Suppressor macrophage treated with lipopolysaccharide for 1 hour (primary cell): Measurements from ENCODE around the gene ZBED4.
A peak's percentile ranks its signal among the peaks of the same experiment; 100 is the strongest.
"Not testable (repeated sequence)": the region's sequence is repeated elsewhere in the genome, so short reads cannot be mapped to it uniquely, and the experiment has no call there.

Source experiments
- DNase-seq, 3 donors: peaks; one replicate each; pipeline ENCODE4 v3.0.0-alpha.2; 2020 to 2022

The ZBED4 gene

GRCh38 chr22:49827853-49828598 is 25.6 kb upstream of the ZBED4 start, which contains the start of gene BRD1:
Gene BRD1 (minus strand): TSS chr22:49827873. CDS start chr22:49824317, 3,556 bp downstream.
- DNase-seq: peak; percentile 70 to 90 (median 82)

- no peak for DNase-seq
These were observed 25.1 kb upstream of the ZBED4 start for GRCh38 chr22:49828599-49828965.

DNA sequence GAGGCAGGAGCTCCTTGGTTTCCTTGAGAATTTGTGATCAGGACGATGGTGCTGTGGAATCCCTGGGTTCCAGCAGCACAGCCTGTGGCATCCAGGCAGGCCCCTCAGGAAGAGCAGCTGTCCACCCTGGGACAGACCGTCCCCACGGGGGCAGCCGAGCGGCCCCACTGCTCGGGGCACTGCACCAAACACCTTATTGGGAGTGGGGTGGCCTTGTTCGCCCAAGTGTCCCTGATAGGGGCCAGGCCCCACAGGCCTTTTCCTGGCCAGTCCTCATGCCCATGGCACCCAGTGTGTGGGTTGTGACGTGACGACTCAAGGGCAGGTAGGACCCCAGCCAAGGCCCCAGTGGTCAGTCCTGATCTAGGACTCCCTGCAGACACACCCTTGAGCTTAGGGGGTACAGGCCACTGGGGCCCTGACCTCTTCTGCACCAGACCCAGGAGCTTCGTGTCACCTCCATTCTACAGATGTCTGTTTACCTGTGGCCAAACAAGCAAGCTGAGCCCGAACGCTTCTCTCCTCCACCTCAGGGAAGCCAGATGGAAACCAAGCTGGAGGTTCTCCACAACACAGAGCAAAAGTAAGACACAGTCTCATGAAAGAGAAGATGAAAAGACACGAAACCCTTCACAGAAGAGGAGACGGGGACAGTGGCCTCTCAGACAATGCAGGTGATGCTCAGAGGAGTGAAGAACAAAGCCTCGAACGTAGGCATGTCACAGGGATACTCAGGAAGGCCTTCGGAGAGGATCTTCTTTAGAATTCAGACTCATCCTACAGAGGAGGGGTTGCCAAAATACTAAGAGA is 24.4 kb upstream of the ZBED4 start:
- no peak for DNase-seq

- no peak for DNase-seq
These were observed 20.2 kb upstream of the ZBED4 start for GRCh38 chr22:49833340-49834007.

DNA sequence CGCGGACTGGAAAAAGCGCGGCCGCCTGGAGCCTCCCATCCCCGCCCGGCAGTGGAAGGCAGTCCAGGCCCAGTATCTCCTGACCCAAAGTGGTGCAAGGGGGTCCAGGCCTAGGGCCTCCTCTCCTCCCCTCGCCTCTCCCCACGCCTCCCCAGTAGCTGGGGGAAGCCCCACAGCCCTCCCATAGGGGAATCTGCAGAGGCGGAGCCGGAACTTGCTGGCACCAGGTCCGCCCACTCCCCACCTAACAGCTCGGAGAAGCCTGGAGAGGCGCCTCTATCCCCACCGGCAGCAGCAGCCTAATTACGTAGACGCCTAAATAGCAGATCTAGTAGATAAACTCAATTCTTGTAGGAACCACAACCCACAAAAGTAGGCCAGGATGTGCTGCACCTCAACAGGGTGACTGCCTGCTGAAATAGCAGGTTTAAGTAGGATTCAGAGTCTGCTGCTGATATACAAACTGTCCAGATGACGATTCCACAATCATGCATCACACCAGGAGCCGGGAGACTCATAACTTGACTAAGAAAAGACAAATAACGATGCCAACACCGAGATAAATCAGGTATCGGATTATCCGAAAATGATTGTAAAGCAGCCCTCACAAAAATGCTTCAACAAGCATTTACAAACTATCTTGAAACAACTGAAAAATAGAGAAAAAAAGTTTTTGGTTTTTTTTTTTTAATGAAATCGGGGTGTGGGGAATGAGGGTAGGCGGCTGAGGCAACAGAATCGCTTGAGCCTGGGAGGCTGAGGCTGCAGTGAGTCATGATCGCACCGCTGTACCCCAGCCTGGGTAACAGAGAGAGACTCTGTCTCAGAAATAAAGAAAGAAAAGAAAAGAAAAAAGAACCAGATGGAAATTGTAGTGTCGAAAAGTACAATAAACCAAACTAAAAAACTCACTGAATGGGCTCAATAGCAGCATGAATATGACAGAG is 14.6 kb upstream of the ZBED4 start:
- DNase-seq: peak; percentile 69 to 79 (median 71)

DNA sequence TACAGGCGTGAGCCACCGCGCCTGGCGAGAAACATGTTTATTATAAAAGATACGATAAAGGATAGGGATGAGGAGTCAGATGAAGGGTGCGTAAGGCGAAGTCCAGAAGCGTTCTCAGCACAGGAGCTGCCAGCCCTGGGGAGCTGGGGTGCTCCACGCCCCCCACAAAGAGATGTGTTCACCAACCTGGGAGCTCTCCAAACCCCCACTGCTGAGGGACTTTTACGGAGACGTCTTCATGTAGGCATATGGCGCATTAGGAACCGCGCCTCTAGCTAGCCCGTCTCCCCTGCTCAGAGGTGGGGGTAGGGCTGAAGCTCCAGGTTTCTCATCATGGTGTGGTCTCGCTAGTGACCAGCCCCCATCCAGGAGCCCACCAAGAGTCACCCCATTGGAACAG is 8.4 kb upstream of the ZBED4 start:
- DNase-seq: no peak

DNA sequence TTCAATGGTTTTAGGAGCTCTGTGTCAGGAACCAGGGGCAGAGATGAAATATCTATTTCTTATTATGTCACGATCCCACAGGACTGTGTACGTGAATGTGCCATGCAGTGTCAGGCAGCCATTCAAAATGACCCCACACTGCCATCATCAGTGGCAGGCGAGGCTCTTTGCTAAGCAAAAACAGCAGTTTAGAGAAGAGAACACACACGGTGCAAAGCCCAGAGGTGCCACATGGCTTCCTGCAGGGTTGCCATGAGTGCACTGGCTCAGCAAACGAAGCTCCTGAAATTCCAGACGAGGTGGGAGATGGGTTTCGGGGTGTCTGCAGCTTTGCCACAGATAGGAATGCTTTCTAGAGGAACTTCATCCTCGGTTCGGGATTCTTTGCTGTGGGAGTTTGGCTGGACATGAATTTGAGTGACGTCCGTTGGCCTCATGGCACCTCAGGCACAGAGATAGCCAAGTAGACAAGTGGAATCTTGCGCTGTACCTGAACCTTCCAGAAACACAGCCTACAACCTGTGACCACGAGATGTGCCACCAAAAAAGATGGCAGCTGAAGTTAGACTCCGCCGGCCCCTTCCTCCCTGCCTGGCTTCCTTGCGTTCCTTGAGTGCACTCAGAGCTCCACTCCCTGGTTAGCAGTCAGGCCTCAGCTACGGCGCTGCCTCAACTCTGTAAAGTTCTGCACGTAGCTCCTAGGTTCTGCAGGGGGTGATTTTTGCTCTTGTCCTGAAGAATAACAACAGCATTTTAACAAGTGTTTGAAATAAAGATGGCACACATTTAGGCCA is 7.8 kb upstream of the ZBED4 start:
- DNase-seq: no peak

DNA sequence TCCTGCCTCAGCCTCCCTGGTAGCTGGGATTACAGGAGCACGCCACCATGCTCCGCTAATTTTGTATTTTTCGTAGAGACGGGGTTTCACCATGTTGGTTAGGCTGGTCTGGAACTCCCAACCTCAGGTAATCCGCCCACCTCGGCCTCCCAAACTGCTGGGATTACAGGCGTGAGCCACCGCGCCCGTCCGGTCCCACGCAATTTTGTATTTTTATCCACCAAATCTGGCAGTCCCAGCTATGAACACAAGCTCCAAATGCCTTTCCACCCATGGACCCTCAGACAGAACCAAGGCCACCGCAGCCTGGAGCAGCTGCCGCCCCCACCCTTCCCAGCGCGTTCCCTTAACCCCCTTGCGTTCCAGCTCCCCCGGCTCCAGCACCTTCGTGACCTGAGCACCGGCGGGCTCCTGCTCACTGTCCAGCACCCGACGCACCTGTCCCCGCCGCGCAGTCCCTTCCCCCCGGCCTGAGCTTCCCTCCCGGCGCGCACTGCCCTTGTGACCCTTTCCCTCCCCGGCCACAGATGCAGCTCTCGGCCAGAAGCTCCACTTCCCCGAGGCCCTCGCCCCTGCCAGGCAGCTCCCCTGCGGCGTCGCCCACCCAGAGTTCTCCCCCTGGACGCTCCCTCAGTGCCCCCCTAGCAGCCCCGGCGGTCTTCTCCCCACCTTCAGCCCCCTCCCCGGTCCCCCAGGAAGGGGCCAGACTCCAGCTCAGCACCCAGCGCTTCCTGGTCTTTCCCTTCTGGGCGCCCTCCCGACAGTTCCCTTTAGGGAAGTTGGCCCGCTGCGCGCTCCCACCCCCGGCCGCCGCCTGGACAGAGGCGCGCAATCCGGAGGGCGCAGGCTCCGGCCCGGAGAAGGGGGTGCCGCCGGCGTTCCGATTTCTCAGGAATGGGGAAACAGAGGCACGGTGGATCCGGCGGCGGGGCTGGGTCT is 5.6 kb upstream of the ZBED4 start:
- peak; percentile 74 to 91 (median 79) for DNase-seq

DNA sequence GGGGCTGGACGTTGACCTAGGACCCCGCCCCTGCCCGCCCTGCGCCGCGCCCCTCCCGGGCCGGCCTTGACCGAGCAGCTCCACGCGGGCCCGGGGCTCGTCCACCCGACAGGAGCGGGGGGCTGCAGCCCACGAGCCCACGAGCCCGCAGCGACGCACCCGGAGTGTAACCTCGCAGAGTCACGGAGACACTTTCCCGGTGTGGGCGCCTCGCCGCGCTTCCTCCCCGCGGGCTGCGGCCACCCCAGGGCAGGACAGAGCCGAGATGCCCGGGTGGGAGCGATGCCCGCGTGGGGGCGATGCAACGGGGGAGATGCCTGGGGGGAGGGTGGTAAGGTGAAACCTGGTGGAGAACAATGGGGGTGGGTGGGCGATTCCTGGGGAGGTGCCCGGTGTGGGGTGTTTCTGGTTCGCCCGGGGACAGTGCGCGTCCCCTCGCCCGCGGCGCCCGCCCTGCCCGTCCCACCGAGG is 4.9 kb upstream of the ZBED4 start:
- peak in 2 of 3 donors; percentile 33 to 60 for DNase-seq

- DNase-seq: peak in 1 of 3 donors; percentile 40
These were observed 4.3 kb upstream of the ZBED4 start for GRCh38 chr22:49849161-49850020.

- DNase-seq: peak in 1 of 3 donors; percentile 10
These were observed 3.4 kb upstream of the ZBED4 start for GRCh38 chr22:49850021-49850911.

GRCh38 chr22:49850959-49851802 is 2.5 kb upstream of the ZBED4 start:
- DNase-seq: no peak

GRCh38 chr22:49852568-49852897 is 1.1 kb upstream of the ZBED4 start:
- DNase-seq: not testable (repeated sequence)

DNA sequence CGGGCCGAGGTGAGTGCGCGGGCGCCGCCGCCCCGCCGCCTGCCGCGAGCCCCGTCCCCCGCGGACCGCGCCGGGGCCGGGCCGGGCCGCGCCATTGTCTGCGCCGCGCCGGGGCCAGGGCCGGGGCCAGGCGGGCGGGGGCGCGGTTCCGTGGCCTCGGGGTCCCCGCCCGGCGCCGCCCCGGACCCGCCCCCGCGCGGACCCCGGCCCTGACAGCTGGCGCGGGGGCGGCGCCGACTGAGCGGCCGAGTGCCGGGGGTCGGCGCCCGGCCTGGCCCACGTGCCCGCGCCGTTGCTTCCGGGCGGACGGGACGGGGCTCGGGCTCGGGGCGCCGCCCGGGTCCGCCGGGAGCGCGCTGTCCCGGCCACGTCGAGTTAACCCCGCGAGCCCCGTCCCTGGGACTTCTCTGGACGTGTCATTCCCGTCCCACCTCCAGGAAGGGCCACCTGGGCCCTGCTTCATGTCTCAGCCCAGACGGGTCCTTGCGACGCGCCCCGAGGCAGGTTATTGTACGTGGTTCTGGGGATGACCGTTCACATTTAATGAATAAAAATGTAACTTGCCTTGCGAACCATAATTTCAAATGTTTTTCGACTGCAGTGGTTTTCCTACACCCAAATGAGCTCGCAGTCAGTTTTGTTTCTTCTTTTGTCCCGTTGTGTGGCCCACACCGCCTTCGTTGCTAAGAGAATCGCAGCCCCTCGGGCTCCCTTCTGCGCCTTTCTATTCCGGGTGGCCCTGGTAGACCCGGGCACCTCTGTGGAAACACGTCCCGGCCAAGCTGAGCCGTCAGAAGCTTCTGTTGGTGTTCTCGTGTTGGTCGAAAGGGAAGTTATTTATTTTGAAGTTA is 562 bp downstream of the ZBED4 start:
- peak; percentile 57 to 64 (median 63) for DNase-seq

GRCh38 chr22:49855251-49855911 is 1.7 kb downstream of the ZBED4 start:
- peak in 2 of 3 donors; percentile 17 to 20 for DNase-seq

DNA sequence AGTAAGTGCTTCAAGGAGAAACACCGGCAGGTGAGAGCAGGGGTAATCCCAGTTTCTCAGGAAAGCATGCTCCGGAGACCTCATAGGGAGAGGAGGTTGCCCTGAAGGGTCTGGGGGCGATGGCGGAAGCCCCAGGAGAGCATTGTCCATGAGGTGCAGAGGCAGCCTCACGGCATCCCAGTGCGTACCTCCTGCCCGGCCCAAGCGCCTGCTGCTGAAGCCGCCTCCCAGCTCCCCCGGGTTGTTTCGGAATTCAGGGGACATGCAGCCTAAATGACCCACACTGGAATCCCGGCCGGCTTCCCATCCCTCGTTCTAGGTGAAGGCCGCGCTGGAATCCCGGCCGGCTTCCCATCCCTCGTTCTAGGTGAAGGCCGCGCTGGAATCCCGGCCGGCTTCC is 2.7 kb downstream of the ZBED4 start:
- DNase-seq: no peak
